Measurements from ENCODE around the gene GPR26. TPM values are rescaled to one million over a fixed set of nuclear protein-coding genes. Genes with fewer than 3 reads are reported as not detected.

Gene GPR26
- total RNA-seq, 2 experiments from 2014 or later: not detected

GRCh38 chr10:123715546-123715945 lies 49.4 kb downstream of the GPR26 start:
- CTCF ChIA-PET: no interaction called here
- no peaks in the 10 kb centered on the region for H3K36me3 Mint-ChIP-seq (ENCODE audit: low read depth)
- ATAC-seq (ENCODE audit: poor library complexity): no peak
- intact Hi-C loops (cut with DNase I, micrococcal nuclease): no loop called here
- H3K4me1 ChIP-seq (ENCODE audit: insufficient read depth, low read length): no peaks in the 10 kb centered on the region
- POLR2A ChIA-PET: no interaction called here
- H3K36me3 ChIP-seq (ENCODE audit: insufficient read depth, low read length): no peaks in the 10 kb centered on the region
- no peak overlapping the region for H3K4me3 Mint-ChIP-seq
- no peaks in the 10 kb centered on the region for H3K9me3 Mint-ChIP-seq
- no peaks in the 10 kb centered on the region for H3K4me1 Mint-ChIP-seq (ENCODE audit: low read depth)
- no peak overlapping the region for H3K27ac Mint-ChIP-seq
- H3K4me3 ChIP-seq (ENCODE audit: low read length): no peak overlapping the region
- H3K27me3 Mint-ChIP-seq: peaks cover 8% of the 10 kb centered on the region
- no peak overlapping the region for H3K27ac ChIP-seq (ENCODE audit: low read depth in 1 of 2, low read length in 2 of 2)
- DNase-seq: no peak
- H3K9me3 ChIP-seq (ENCODE audit: control insufficient read depth in 1 of 2, insufficient read depth in 1 of 2, low read length in 2 of 2): peaks cover 0 to 3% of the 10 kb centered on the region in 2 experiments
- no peaks in the 10 kb centered on the region for H3K27me3 ChIP-seq (ENCODE audit: control insufficient read depth in 1 of 2, insufficient read depth in 2 of 2, low read length in 2 of 2)
- no peak for TF ChIP-seq CTCF (IDR thresholded peaks at IDR 0.05)

- intact Hi-C loops (cut with DNase I, micrococcal nuclease): no loop called here
- Mint-ChIP-seq H3K9me3 (no peaks in the 10 kb centered on the region), H3K27me3 (peaks cover 8% of the 10 kb centered on the region), H3K4me1 (ENCODE audit: low read depth) (no peaks in the 10 kb centered on the region), H3K36me3 (ENCODE audit: low read depth) (no peaks in the 10 kb centered on the region), H3K27ac (no peak overlapping the region), H3K4me3 (no peak overlapping the region)
- ChIA-PET CTCF (no interaction called here), POLR2A (no interaction called here)
- TF ChIP-seq CTCF (IDR thresholded peaks at IDR 0.05): no peak
- Histone ChIP-seq H3K27me3 (ENCODE audit: control insufficient read depth in 1 of 2, insufficient read depth in 2 of 2, low read length in 2 of 2) (no peaks in the 10 kb centered on the region), H3K9me3 (ENCODE audit: control insufficient read depth in 1 of 2, insufficient read depth in 1 of 2, low read length in 2 of 2) (peaks cover 0 to 3% of the 10 kb centered on the region in 2 experiments), H3K4me1 (ENCODE audit: insufficient read depth, low read length) (no peaks in the 10 kb centered on the region), H3K27ac (ENCODE audit: low read depth in 1 of 2, low read length in 2 of 2) (no peak overlapping the region), H3K36me3 (ENCODE audit: insufficient read depth, low read length) (no peaks in the 10 kb centered on the region), H3K4me3 (ENCODE audit: low read length) (no peak overlapping the region)
- DNase-seq (no peak), ATAC-seq (ENCODE audit: poor library complexity) (no peak)
Observed at GRCh38 chr10:123717336-123717735, 51.2 kb downstream of the GPR26 start.

GRCh38 chr10:123718544-123719060 lies 52.4 kb downstream of the GPR26 start:
- TF ChIP-seq CTCF (IDR thresholded peaks at IDR 0.05): no peak
- H3K36me3 Mint-ChIP-seq (ENCODE audit: low read depth): no peaks in the 10 kb centered on the region

More at GRCh38 chr10:123718544-123719060, 52.4 kb downstream of the GPR26 start:
- Mint-ChIP-seq H3K27me3 (peaks cover 8% of the 10 kb centered on the region), H3K4me3 (no peak overlapping the region), H3K9me3 (no peaks in the 10 kb centered on the region), H3K27ac (no peak overlapping the region), H3K4me1 (ENCODE audit: low read depth) (no peaks in the 10 kb centered on the region)
- ATAC-seq (ENCODE audit: poor library complexity): no peak
- POLR2A ChIA-PET: interaction anchor here (0.7 kb wide), 1 partner anchor 56 kb away, joined by 3 read pairs; no protein-coding TSS in a partner anchor
- Histone ChIP-seq H3K27ac (ENCODE audit: low read depth in 1 of 2, low read length in 2 of 2) (no peak overlapping the region), H3K4me1 (ENCODE audit: insufficient read depth, low read length) (no peaks in the 10 kb centered on the region), H3K27me3 (ENCODE audit: control insufficient read depth in 1 of 2, insufficient read depth in 2 of 2, low read length in 2 of 2) (no peaks in the 10 kb centered on the region), H3K9me3 (ENCODE audit: control insufficient read depth in 1 of 2, insufficient read depth in 1 of 2, low read length in 2 of 2) (peaks cover 0 to 3% of the 10 kb centered on the region in 2 experiments), H3K4me3 (ENCODE audit: low read length) (no peak overlapping the region), H3K36me3 (ENCODE audit: insufficient read depth, low read length) (no peaks in the 10 kb centered on the region)
- no peak for DNase-seq
- CTCF ChIA-PET: no interaction called here
- intact Hi-C loops (cut with DNase I, micrococcal nuclease): no loop called here
